ENCODE results near the gene GPRASP2.
A peak's percentile ranks its signal among the peaks of the same experiment; 100 is the strongest.

Gene GPRASP2

DNA sequence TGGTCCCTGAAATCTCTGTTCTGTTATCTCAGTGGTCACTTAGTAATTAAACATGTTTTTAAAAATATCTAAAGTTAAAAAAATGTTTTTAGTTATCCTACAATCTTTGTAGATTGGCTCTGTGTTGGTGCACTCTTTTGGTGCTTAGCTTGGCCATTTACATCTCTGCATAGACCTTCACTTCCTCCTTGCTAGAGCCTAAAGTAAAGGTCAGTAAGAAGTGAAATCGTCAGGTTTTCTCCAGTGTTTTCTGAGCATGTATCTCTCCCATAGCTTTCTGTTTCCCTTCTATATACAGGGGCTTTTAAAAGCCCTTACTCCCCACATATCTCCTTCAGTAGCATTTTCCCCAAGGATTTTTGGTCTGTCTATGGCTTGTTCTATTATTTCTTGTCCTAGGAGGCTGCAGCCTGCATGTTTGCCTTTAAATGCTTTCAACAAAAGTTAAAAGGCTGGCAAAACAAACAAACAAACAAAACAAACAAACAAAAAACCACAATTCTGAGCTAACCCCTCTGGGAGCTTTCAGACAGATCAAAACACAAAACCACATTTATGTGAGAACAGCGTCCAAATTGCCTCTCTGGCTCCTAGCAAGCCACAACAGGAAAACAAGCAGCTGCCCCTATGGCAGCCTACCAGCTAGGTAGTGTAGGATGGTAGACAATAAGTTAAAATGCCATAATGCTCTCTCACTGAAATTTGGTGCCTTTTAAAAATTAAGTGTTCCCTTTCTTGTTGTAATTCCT is 27.3 kb upstream of the GPRASP2 start:
- Histone ChIP-seq H3K27ac (no peak overlapping the region), H3K4me1 (ENCODE audit: low read depth, poor library complexity, severe bottlenecking) (peaks cover 12% of the 10 kb centered on the region), H3K9ac (no peak overlapping the region), H3K4me3 (IDR thresholded peaks at IDR 0.05; ENCODE audit: insufficient read depth, low read depth, low read length) (no peak overlapping the region), H3K4me2 (peak overlapping the region; percentile 51), H3K36me3 (ENCODE audit: insufficient read depth) (no peaks in the 10 kb centered on the region), H4K20me1 (ENCODE audit: insufficient read depth) (no peaks in the 10 kb centered on the region), H2AFZ (ENCODE audit: low read depth) (no peak overlapping the region), H3K27me3 (ENCODE audit: insufficient read depth, low read depth) (no peaks in the 10 kb centered on the region), H3K79me2 (ENCODE audit: insufficient read depth, low read depth) (no peaks in the 10 kb centered on the region)
- TF ChIP-seq, protein P1, sequence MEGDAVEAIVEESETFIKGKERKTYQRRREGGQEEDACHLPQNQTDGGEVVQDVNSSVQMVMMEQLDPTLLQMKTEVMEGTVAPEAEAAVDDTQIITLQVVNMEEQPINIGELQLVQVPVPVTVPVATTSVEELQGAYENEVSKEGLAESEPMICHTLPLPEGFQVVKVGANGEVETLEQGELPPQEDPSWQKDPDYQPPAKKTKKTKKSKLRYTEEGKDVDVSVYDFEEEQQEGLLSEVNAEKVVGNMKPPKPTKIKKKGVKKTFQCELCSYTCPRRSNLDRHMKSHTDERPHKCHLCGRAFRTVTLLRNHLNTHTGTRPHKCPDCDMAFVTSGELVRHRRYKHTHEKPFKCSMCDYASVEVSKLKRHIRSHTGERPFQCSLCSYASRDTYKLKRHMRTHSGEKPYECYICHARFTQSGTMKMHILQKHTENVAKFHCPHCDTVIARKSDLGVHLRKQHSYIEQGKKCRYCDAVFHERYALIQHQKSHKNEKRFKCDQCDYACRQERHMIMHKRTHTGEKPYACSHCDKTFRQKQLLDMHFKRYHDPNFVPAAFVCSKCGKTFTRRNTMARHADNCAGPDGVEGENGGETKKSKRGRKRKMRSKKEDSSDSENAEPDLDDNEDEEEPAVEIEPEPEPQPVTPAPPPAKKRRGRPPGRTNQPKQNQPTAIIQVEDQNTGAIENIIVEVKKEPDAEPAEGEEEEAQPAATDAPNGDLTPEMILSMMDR (conservative IDR thresholded peaks at IDR 0.05; ENCODE audit: low read depth, low read length) = no peak

DNA sequence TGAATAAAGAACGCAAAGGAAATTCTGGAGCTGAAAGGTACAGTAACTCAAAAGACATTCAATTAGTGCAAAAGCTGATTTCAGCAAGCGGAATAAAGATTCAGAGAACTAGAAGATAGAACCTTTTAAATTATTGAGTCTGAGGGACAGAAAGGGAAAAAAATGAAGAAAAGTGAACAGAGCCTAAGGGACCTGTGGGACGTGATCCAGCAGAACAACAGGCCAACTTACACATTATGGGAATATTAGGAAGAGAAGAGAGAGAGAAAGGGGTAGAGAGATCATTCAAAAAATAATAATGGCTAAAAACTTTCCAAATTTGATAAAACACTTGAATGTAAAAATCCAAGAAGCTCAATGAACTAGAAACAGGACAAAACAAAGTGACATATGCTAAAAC is 17.5 kb upstream of the GPRASP2 start:
- Histone ChIP-seq H3K27ac (no peak overlapping the region), H3K4me3 (IDR thresholded peaks at IDR 0.05; ENCODE audit: insufficient read depth, low read depth, low read length) (no peak overlapping the region), H3K36me3 (ENCODE audit: insufficient read depth) (no peaks in the 10 kb centered on the region), H4K20me1 (ENCODE audit: insufficient read depth) (no peaks in the 10 kb centered on the region), H3K79me2 (ENCODE audit: insufficient read depth, low read depth) (no peaks in the 10 kb centered on the region), H3K4me1 (ENCODE audit: low read depth, poor library complexity, severe bottlenecking) (no peaks in the 10 kb centered on the region), H3K9ac (no peak overlapping the region), H3K4me2 (no peak overlapping the region), H2AFZ (ENCODE audit: low read depth) (no peak overlapping the region), H3K27me3 (ENCODE audit: insufficient read depth, low read depth) (no peaks in the 10 kb centered on the region)
- TF ChIP-seq, protein P1 (conservative IDR thresholded peaks at IDR 0.05; ENCODE audit: low read depth, low read length) = no peak

DNA sequence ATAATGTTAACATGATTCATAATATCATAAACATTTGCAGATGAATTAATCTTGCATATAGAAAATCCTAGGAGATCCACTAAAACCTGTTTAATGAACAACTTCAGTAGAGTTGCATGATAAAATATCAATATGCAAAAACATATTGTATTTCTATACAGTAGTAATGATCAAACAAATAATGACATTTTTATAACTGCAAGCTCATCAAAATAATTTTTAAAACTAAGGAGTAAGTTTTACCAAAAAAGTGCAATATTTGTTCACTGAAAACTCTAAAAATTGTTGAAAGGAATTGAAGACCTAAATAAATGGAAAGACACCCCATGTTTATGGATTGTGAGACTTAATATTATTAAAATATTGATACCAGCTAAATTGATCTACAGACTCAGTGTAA is 15.9 kb upstream of the GPRASP2 start:
- Histone ChIP-seq H3K4me3 (IDR thresholded peaks at IDR 0.05; ENCODE audit: insufficient read depth, low read depth, low read length) (no peak overlapping the region), H3K79me2 (ENCODE audit: insufficient read depth, low read depth) (no peaks in the 10 kb centered on the region), H3K27ac (no peak overlapping the region), H2AFZ (ENCODE audit: low read depth) (no peak overlapping the region), H3K27me3 (ENCODE audit: insufficient read depth, low read depth) (no peaks in the 10 kb centered on the region), H4K20me1 (ENCODE audit: insufficient read depth) (no peaks in the 10 kb centered on the region), H3K4me1 (ENCODE audit: low read depth, poor library complexity, severe bottlenecking) (no peaks in the 10 kb centered on the region), H3K4me2 (no peak overlapping the region), H3K9ac (no peak overlapping the region), H3K36me3 (ENCODE audit: insufficient read depth) (no peaks in the 10 kb centered on the region)
- TF ChIP-seq, protein P1 (conservative IDR thresholded peaks at IDR 0.05; ENCODE audit: low read depth, low read length) = no peak

DNA sequence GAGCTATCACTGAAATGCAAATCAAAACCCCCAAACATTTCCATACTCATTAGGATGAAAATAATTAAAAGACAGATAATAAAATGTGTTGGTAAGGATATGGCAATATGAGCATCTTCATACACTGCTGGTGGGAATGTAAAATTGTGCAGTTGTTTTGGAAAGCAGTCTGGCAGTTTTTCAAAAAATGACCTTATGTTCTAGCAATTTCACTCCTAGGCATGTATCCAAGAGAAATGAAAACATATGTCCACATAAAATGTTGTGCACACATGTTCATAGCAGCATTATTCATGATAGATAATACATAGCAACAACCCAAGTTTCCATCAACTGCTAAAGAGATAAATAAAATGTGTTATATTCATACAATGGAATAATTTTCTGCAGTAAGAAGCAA is 14.8 kb upstream of the GPRASP2 start:
- TF ChIP-seq, protein P1 (conservative IDR thresholded peaks at IDR 0.05; ENCODE audit: low read depth, low read length) = no peak
- H2AFZ ChIP-seq (ENCODE audit: low read depth) = no peak overlapping the region
- no peaks in the 10 kb centered on the region for H3K4me1 ChIP-seq (ENCODE audit: low read depth, poor library complexity, severe bottlenecking)
- H3K4me2 ChIP-seq = no peak overlapping the region
- H3K27me3 ChIP-seq (ENCODE audit: insufficient read depth, low read depth) = no peaks in the 10 kb centered on the region
- no peaks in the 10 kb centered on the region for H4K20me1 ChIP-seq (ENCODE audit: insufficient read depth)
- H3K79me2 ChIP-seq (ENCODE audit: insufficient read depth, low read depth) = no peaks in the 10 kb centered on the region
- no peak overlapping the region for H3K27ac ChIP-seq
- H3K9ac ChIP-seq = no peak overlapping the region
- no peaks in the 10 kb centered on the region for H3K36me3 ChIP-seq (ENCODE audit: insufficient read depth)
- no peak overlapping the region for H3K4me3 ChIP-seq (IDR thresholded peaks at IDR 0.05; ENCODE audit: insufficient read depth, low read depth, low read length)

All from KMS-11 (cell line).